Common myeloid progenitor, CD34-positive (primary cell): ENCODE measurements around the gene KLHL29.

ENCODE experiments used
- CTCF ChIA-PET: fragments of 350-600 bp; sonication (Branson Sonifier 250); formaldehyde crosslinking; loops from one replicate; lab custom pipeline; 2021; ENCODE audit warnings: antibody characterized with exemption; lab: Charles Lee
- POLR2A ChIA-PET: fragments of 350-600 bp; sonication (Branson Sonifier 250); formaldehyde crosslinking; loops from one replicate; lab custom pipeline; 2021; ENCODE audit warnings: antibody characterized with exemption; lab: Charles Lee
- DNase-seq, 3 donors: peaks; one replicate each; pipeline versions ENCODE4 v3.0.0 to v3.0.0-alpha.2; 2013
- H3K27ac ChIP-seq, 2 experiments: 1 replicate in 1 of 2; 2 replicates in 1 of 2; pipeline ENCODE4 v1.7.0; 2013; ENCODE audit warnings: inconsistent platforms in 2 of 2, low read length in 2 of 2, mild to moderate bottlenecking in 2 of 2, low read depth in 1 of 2, moderate library complexity in 1 of 2; ENCODE audit not compliant: severe bottlenecking in 2 of 2, insufficient read depth in 1 of 2, poor library complexity in 1 of 2
- H3K27me3 ChIP-seq, 5 experiments: replicated peaks in 2 of 5; 1 replicate in 3 of 5; 2 replicates in 2 of 5; pipeline versions ENCODE4 v1.6.1 to v1.7.0; 2013; ENCODE audit warnings: low read length in 4 of 5, mild to moderate bottlenecking in 2 of 5, moderate library complexity in 2 of 5, inconsistent platforms in 1 of 5; ENCODE audit not compliant: insufficient read depth in 5 of 5, control insufficient read depth in 4 of 5
- H3K36me3 ChIP-seq, 4 experiments: 1 replicate in 2 of 4; 2 replicates in 2 of 4; pipeline versions ENCODE4 v1.6.1 to v1.7.0; 2013; ENCODE audit warnings: low read length in 3 of 4, control low read depth in 1 of 4, mild to moderate bottlenecking in 1 of 4; ENCODE audit not compliant: control insufficient read depth in 4 of 4, insufficient read depth in 4 of 4
- H3K4me1 ChIP-seq, 4 experiments: 1 replicate in 3 of 4; 2 replicates in 1 of 4; pipeline versions ENCODE4 v1.6.1 to v1.7.1; 2013; ENCODE audit warnings: low read length in 3 of 4, mild to moderate bottlenecking in 3 of 4, control low read depth in 1 of 4, inconsistent platforms in 1 of 4, moderate library complexity in 1 of 4; ENCODE audit not compliant: control insufficient read depth in 4 of 4, insufficient read depth in 4 of 4; ENCODE audit errors: control extremely low read depth in 1 of 4
- H3K4me3 ChIP-seq, 7 experiments: 1 replicate in 4 of 7; 2 replicates in 3 of 7; pipeline versions ENCODE4 v1.5.1 to v1.7.0; 2013; ENCODE audit warnings: mild to moderate bottlenecking in 7 of 7, low read length in 6 of 7, moderate library complexity in 6 of 7, inconsistent platforms in 2 of 7, low read depth in 2 of 7, control low read depth in 1 of 7; ENCODE audit not compliant: insufficient read depth in 4 of 7, control insufficient read depth in 1 of 7; ENCODE audit errors: extremely low read depth in 1 of 7
- H3K9me3 ChIP-seq, 5 experiments: 1 replicate in 4 of 5; 2 replicates in 1 of 5; pipeline versions ENCODE4 v1.6.1 to v1.7.1; 2013; ENCODE audit warnings: low read length in 4 of 5, mild to moderate bottlenecking in 2 of 5, inconsistent platforms in 1 of 5, low read depth in 1 of 5, moderate library complexity in 1 of 5; ENCODE audit not compliant: control insufficient read depth in 4 of 5, insufficient read depth in 2 of 5; ENCODE audit errors: control extremely low read depth in 1 of 5
- WGBS: methylation state at CpG from one replicate; pipeline ENCODE4 v1.1.5; 2013; ENCODE audit not compliant: insufficient coverage; 5-methylcytosine and 5-hydroxymethylcytosine counted together

KLHL29 gene

DNA sequence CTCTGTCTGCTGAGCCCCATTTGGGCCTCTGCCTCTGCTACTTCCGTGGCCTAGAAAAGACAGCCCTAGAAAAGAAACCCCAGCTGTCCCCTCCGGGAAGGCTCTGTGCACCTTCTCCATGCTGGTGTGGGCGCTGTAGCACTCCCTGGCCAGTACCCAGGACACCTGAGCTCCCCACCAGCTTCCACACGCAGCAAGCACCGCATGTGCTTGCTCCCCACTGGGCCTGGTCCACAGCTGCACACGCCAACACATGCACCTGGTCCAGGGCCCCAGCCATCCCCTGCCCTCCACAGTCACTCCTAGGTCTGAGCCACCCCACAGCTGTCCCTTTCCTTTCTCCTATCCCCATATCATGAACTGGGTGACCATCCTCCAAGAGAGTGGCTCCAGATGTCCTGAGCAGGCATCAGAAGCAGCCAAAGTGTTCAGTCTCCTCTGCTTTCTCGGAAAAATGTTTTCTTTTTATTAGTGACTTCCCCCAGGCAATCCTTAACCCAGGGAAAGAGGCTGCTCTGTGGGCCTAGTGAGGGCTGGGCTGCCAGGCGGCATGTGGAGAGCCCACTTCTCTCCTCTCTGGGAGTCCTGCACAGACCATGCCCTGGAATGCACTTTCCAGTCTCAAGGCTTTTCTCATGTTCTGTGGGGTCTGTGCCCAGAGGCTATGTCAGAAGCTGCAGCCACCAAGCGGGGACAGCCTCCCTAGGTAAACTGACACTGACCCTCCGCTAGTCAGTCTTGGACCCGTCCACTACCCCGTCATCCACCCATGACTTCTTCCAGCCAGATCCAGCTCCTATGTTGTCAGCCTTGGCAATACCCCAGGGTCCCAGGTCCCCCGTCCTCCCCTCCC is 133.7 kb downstream of the KLHL29 start:
- Histone ChIP-seq H3K9me3 (no peaks in the 10 kb centered on the region), H3K27me3 (peaks cover 0 to 39% (median 15%) of the 10 kb centered on the region in 5 experiments), H3K36me3 (no peaks in the 10 kb centered on the region), H3K27ac (no peak overlapping the region), H3K4me3 (no peak overlapping the region), H3K4me1 (no peaks in the 10 kb centered on the region)
- whole genome bisulfite sequencing, result 94% methylated on average over 10 of the region's 13 CpGs
- ChIA-PET CTCF (interaction anchor here (1.6 kb wide), 1 partner anchor 12 kb away, joined by 3 read pairs; no protein-coding TSS in a partner anchor), POLR2A (no interaction called here)
- DNase-seq, result no peak

- Histone ChIP-seq H3K9me3 (no peaks in the 10 kb centered on the region), H3K27ac (no peak overlapping the region), H3K4me1 (no peaks in the 10 kb centered on the region), H3K4me3 (no peak overlapping the region), H3K27me3 (peaks cover 0 to 33% (median 10%) of the 10 kb centered on the region in 5 experiments), H3K36me3 (no peaks in the 10 kb centered on the region)
- DNase-seq, result no peak
- ChIA-PET POLR2A (no interaction called here), CTCF (interaction anchor here (1.6 kb wide), 1 partner anchor 13 kb away, joined by 3 read pairs; no protein-coding TSS in a partner anchor)
- WGBS, result 95% methylated on average over 4 of the region's 4 CpGs
Measured at GRCh38 chr2:23519334-23519651, 134.3 kb downstream of the KLHL29 start.

- WGBS, result 82% methylated on average over 4 of the region's 5 CpGs
- Histone ChIP-seq H3K27ac (no peak overlapping the region), H3K36me3 (no peaks in the 10 kb centered on the region), H3K27me3 (peaks cover 0 to 23% (median 9%) of the 10 kb centered on the region in 5 experiments), H3K4me3 (no peak overlapping the region), H3K9me3 (no peaks in the 10 kb centered on the region), H3K4me1 (no peaks in the 10 kb centered on the region)
- ChIA-PET CTCF (interaction anchor here (0.6 kb wide), 1 partner anchor 12 kb away, joined by 3 read pairs; no protein-coding TSS in a partner anchor), POLR2A (no interaction called here)
- no peak for DNase-seq
Measured at GRCh38 chr2:23520256-23520655, 135.3 kb downstream of the KLHL29 start.

- no peaks in the 10 kb centered on the region for H3K9me3 ChIP-seq
- 100% methylated on average over 6 of the region's 7 CpGs for WGBS
- POLR2A ChIA-PET, result no interaction called here
- H3K4me3 ChIP-seq, result no peak overlapping the region
- DNase-seq, result no peak
- peaks cover 0 to 19% (median 6%) of the 10 kb centered on the region in 5 experiments for H3K27me3 ChIP-seq
- CTCF ChIA-PET, result no interaction called here
- no peaks in the 10 kb centered on the region for H3K36me3 ChIP-seq
- no peak overlapping the region for H3K27ac ChIP-seq
- H3K4me1 ChIP-seq, result no peaks in the 10 kb centered on the region
Measured at GRCh38 chr2:23521060-23521459, 136.1 kb downstream of the KLHL29 start.

- Histone ChIP-seq H3K9me3 (no peaks in the 10 kb centered on the region), H3K27ac (no peak overlapping the region), H3K27me3 (peaks cover 0 to 18% (median 11%) of the 10 kb centered on the region in 5 experiments), H3K4me1 (no peaks in the 10 kb centered on the region), H3K4me3 (no peak overlapping the region), H3K36me3 (no peaks in the 10 kb centered on the region)
- ChIA-PET POLR2A (no interaction called here), CTCF (interaction anchor here (1.1 kb wide), 2 partner anchors 10 kb away, joined by 3 to 4 read pairs; no protein-coding TSS in a partner anchor)
- no peak for DNase-seq
- WGBS, result 92% methylated on average over 12 of the region's 15 CpGs
Measured at GRCh38 chr2:23522726-23523372, 137.9 kb downstream of the KLHL29 start.

DNA sequence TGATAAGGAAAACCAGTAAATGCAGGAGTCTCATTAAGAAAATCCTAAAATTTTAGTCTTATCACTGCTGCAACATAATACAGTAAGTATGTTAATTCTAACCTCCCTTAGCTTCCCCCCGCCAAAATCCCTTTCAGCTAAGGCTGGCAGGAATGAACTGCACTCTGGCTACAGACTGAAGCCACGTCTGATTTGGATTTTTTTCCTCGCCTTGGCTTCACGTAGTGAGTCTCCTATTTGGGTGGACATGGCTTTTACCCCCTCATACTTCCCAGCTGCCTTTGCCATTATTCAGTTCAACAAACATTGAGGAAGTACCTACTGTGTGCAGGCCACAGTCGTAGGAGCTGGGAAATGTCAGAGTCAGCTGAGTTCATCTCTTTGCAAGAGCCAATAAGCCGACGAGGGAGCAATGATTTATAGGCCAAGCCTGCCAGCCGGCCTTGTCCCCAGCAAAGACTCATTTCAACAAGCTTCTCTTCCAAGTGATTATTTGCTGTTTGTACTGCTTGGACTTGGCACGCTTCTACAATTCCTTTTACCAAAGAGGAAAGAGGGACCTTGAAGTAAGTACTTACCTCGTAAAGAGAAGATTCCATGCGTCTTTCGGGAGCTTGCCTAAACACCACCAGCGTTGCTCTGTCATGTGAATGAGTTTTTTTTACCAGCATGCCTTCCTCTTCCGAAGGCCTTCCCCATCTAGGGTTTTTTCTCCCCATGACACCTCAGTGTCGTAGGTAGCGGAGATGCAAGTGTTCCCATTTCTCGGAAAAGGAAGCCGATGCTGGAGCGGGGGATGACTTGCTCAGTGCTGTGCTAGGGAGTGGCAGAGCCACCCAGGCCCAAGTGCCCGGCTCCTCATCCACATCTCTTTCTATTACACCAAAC is 138.6 kb downstream of the KLHL29 start:
- no peak overlapping the region for H3K27ac ChIP-seq

More for the DNA sequence above, 138.6 kb downstream of the KLHL29 start:
- H3K4me3 ChIP-seq, result no peak overlapping the region
- H3K27me3 ChIP-seq, result peaks cover 0 to 16% (median 12%) of the 10 kb centered on the region in 5 experiments
- 72% methylated on average over 13 of the region's 20 CpGs for WGBS
- H3K4me1 ChIP-seq, result no peaks in the 10 kb centered on the region
- ChIA-PET POLR2A (no interaction called here), CTCF (interaction anchor here (1.1 kb wide), 1 partner anchor 9 kb away, joined by 4 read pairs; no protein-coding TSS in a partner anchor)
- H3K36me3 ChIP-seq, result no peaks in the 10 kb centered on the region
- H3K9me3 ChIP-seq, result no peaks in the 10 kb centered on the region
- DNase-seq, result no peak
